H9 (cell line): ENCODE data around the gene ROPN1. TPM values are rescaled to one million over a fixed set of nuclear protein-coding genes. Genes with fewer than 3 reads are reported as not detected.

Experiments
- DNase-seq: peaks from one replicate; pipeline ENCODE4 v3.0.0-alpha.2; 2017
- H2AFZ ChIP-seq: one replicate; pipeline ENCODE4 v1.6.1; 2013; ENCODE audit warnings: mild to moderate bottlenecking, low read length, control low read depth, moderate library complexity
- H2AK5ac ChIP-seq: 2 replicates; pipeline ENCODE4 v1.6.1; 2013; ENCODE audit warnings: low read length, control low read depth, mixed read lengths; ENCODE audit not compliant: insufficient read length
- H2BK120ac ChIP-seq: one replicate; pipeline ENCODE4 v1.6.1; 2013; ENCODE audit warnings: low read depth, mild to moderate bottlenecking, low read length, control low read depth, inconsistent platforms; ENCODE audit not compliant: poor library complexity, severe bottlenecking
- H2BK12ac ChIP-seq: 2 replicates; pipeline ENCODE4 v1.6.1; 2013; ENCODE audit warnings: low read length, control low read depth, mixed read lengths, low read depth; ENCODE audit not compliant: insufficient read length
- H2BK15ac ChIP-seq: 2 replicates; pipeline ENCODE4 v1.6.1; 2013; ENCODE audit warnings: low read depth, low read length, control low read depth
- H2BK20ac ChIP-seq: one replicate; pipeline ENCODE4 v1.6.1; 2013; ENCODE audit warnings: low read depth, mild to moderate bottlenecking, low read length, control low read depth, inconsistent platforms; ENCODE audit not compliant: poor library complexity, severe bottlenecking
- H2BK5ac ChIP-seq: 2 replicates; pipeline ENCODE4 v1.6.1; 2013; ENCODE audit warnings: low read length, control low read depth, mixed read lengths; ENCODE audit not compliant: insufficient read length
- H3K14ac ChIP-seq: 2 replicates; pipeline ENCODE4 v1.6.1; 2013; ENCODE audit warnings: low read length, control low read depth; ENCODE audit not compliant: insufficient read depth
- H3K18ac ChIP-seq: 2 replicates; pipeline ENCODE4 v1.6.1; 2013; ENCODE audit warnings: low read depth, mild to moderate bottlenecking, mixed read lengths, low read length, control low read depth; ENCODE audit not compliant: insufficient read length
- H3K23ac ChIP-seq: 2 replicates; pipeline ENCODE4 v1.6.1; 2013; ENCODE audit warnings: low read length, control low read depth, mixed read lengths, low read depth; ENCODE audit not compliant: insufficient read length
- H3K23me2 ChIP-seq: 2 replicates; pipeline ENCODE4 v1.6.1; 2013; ENCODE audit warnings: low read depth, mild to moderate bottlenecking, mixed read lengths, low read length, control low read depth; ENCODE audit not compliant: insufficient read length, poor library complexity, severe bottlenecking
- H3K27ac ChIP-seq: 2 replicates; pipeline ENCODE4 v1.5.1; 2013; ENCODE audit warnings: low read length, control low read depth, mixed read lengths, low read depth; ENCODE audit not compliant: insufficient read length
- H3K27me3 ChIP-seq: 2 replicates; pipeline ENCODE4 v1.6.1; 2013; ENCODE audit warnings: low read length, control low read depth, inconsistent platforms; ENCODE audit not compliant: insufficient read depth
- H3K4ac ChIP-seq: 2 replicates; pipeline ENCODE4 v1.6.1; 2013; ENCODE audit warnings: low read depth, mild to moderate bottlenecking, control low read depth, inconsistent platforms, low read length, moderate library complexity
- H3K4me1 ChIP-seq: 2 replicates; pipeline ENCODE4 v1.6.1; 2013; ENCODE audit warnings: low read length, control low read depth, inconsistent platforms; ENCODE audit not compliant: insufficient read depth
- H3K4me2 ChIP-seq: 2 replicates; pipeline ENCODE4 v1.6.1; 2013; ENCODE audit warnings: low read length, control low read depth, mixed read lengths; ENCODE audit not compliant: insufficient read length, insufficient read depth
- H3K56ac ChIP-seq: 2 replicates; pipeline ENCODE4 v1.6.1; 2013; ENCODE audit warnings: low read depth, mild to moderate bottlenecking, mixed read lengths, low read length, control low read depth; ENCODE audit not compliant: insufficient read length
- H3K79me1 ChIP-seq: 2 replicates; pipeline ENCODE4 v1.6.1; 2013; ENCODE audit warnings: low read depth, mild to moderate bottlenecking, moderate library complexity, low read length, control low read depth, inconsistent platforms; ENCODE audit not compliant: insufficient read depth, poor library complexity, severe bottlenecking
- H3K79me2 ChIP-seq: 2 replicates; pipeline ENCODE4 v1.6.1; 2013; ENCODE audit warnings: low read length, control low read depth, inconsistent platforms; ENCODE audit not compliant: insufficient read depth
- H3K9ac ChIP-seq: 2 replicates; pipeline ENCODE4 v1.6.1; 2013; ENCODE audit warnings: low read length, control low read depth, mixed read lengths; ENCODE audit not compliant: insufficient read length; ENCODE audit errors: extremely low read depth
- H3K9me3 ChIP-seq: one replicate; pipeline ENCODE4 v1.6.1; 2013; ENCODE audit warnings: low read depth, low read length, inconsistent platforms; ENCODE audit not compliant: control insufficient read depth
- H3T11ph ChIP-seq: one replicate; pipeline ENCODE4 v1.6.1; 2013; ENCODE audit warnings: mild to moderate bottlenecking, low read length, control low read depth, inconsistent platforms
- H4K20me1 ChIP-seq: one replicate; pipeline ENCODE4 v1.6.1; 2013; ENCODE audit not compliant: control insufficient read depth, insufficient read length, insufficient read depth
- H4K5ac ChIP-seq: 2 replicates; pipeline ENCODE4 v1.6.1; 2013; ENCODE audit warnings: low read depth, mild to moderate bottlenecking, mixed read lengths, low read length, control low read depth; ENCODE audit not compliant: insufficient read length
- H4K8ac ChIP-seq: replicated peaks from 2 replicates; pipeline ENCODE4 v1.6.1; 2013; ENCODE audit warnings: low read length, control low read depth, mixed read lengths, low read depth; ENCODE audit not compliant: insufficient read length
- H4K91ac ChIP-seq: 2 replicates; pipeline ENCODE4 v1.6.1; 2013; ENCODE audit warnings: low read depth, mild to moderate bottlenecking, moderate library complexity, mixed read lengths, low read length, control low read depth; ENCODE audit not compliant: insufficient read length
- H3K27ac Mint-ChIP-seq, 3 experiments: 2 replicates in 2 of 3; 3 replicates in 1 of 3; pipeline ENCODE4 v1.8.0; 2020 to 2021; ENCODE audit warnings: mixed read lengths in 3 of 3, mild to moderate bottlenecking in 1 of 3, moderate library complexity in 1 of 3
- H3K27me3 Mint-ChIP-seq: 2 replicates; pipeline ENCODE4 v1.8.0; 2021; ENCODE audit warnings: low read depth, mild to moderate bottlenecking, moderate library complexity, mixed read lengths
- H3K36me3 Mint-ChIP-seq, 3 experiments: 2 replicates in 2 of 3; 3 replicates in 1 of 3; pipeline ENCODE4 v1.8.0; 2020 to 2021; ENCODE audit warnings: low read depth in 3 of 3, mixed read lengths in 3 of 3; ENCODE audit not compliant: insufficient read depth in 1 of 3
- H3K4me1 Mint-ChIP-seq, 2 experiments: 2 replicates each; pipeline ENCODE4 v1.8.0; 2020; ENCODE audit warnings: mixed read lengths in 2 of 2
- H3K4me3 Mint-ChIP-seq, 2 experiments: 2 replicates in 1 of 2; 3 replicates in 1 of 2; pipeline ENCODE4 v1.8.0; 2020 to 2021; ENCODE audit warnings: mild to moderate bottlenecking in 2 of 2, mixed read lengths in 2 of 2, moderate library complexity in 1 of 2
- H3K9me3 Mint-ChIP-seq, 2 experiments: 2 replicates in 1 of 2; 3 replicates in 1 of 2; pipeline ENCODE4 v1.8.0; 2020; ENCODE audit warnings: mild to moderate bottlenecking in 2 of 2, mixed read lengths in 2 of 2, moderate library complexity in 1 of 2
- WGBS: extraction: QIAGEN DNeasy Blood & Tissue Kit; methylation state at CpG from one replicate; pipeline ENCODE4 v1.1.7; 2013; ENCODE audit warnings: missing lambda C conversion rate, low lambda C conversion rate, mixed read lengths; ENCODE audit not compliant: insufficient read length; ENCODE audit errors: extremely low coverage; 5-methylcytosine and 5-hydroxymethylcytosine counted together
- total RNA-seq: library from RNA; stranded (reverse); gene quantifications from 2 replicates; pipeline ENCODE4 v1.2.1, GENCODE V29; 2021
- TF ChIP-seq, protein P1 (sequence below): fragments of 200-600 bp; sonication (generic); conservative IDR thresholded peaks from 3 replicates; pipeline ENCODE4 v1.8.0; 2021; ENCODE audit warnings: antibody characterized with exemption, mild to moderate bottlenecking

The ROPN1 gene
- total RNA-seq, 1 experiment from 2014 or later, result not detected

DNA sequence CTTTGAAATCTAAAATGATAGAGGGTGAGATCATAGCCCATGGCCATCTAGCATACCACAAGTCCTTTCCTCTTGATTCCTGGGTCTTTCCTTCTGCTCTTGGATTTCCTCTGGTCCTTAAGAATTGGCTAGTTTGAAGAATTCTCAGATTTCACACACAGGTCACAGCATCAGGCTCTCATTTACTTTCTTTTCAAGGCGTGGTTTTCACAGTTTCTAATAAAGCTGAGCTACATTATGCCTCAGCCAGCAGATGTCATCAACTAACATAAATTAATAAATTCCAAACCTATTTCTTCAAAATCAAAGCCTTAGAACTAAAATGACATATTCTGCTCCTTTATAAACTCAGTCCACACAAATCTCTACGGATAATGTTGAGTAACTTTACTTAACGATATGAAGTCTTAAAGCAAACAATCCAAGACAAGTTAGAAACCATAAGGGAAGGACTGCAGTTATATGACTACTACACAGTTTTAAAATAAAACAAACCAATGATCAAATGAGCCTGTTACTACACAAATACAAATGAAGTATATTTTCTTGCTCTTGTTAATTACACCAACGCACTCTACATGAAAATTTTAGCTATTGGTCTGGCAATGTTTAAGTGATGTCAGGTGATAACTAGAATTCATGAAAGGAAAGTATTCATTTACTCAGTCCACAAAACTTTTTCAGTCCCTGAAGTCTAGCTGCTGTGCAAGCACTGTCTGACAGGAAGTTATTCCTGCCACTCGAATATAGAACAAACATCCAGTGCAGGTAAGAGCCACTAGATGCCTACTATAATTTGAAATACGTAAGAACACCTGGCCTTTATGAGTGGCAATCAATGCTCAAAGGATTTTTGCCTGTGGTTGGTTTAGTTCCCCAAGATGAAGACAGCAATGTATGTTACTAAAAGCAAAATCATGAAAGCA, 40.1 kb downstream of the ROPN1 start:
- Histone ChIP-seq H4K20me1 (no peaks in the 10 kb centered on the region), H3K27me3 (no peaks in the 10 kb centered on the region), H3K23me2 (no peaks in the 10 kb centered on the region), H4K8ac (no peak overlapping the region), H3K79me1 (no peaks in the 10 kb centered on the region), H3K9me3 (no peaks in the 10 kb centered on the region), H4K91ac (no peak overlapping the region), H2AFZ (no peak overlapping the region), H3K4ac (no peak overlapping the region), H3K9ac (no peak overlapping the region), H2AK5ac (no peak overlapping the region), H4K5ac (no peak overlapping the region), H2BK20ac (no peak overlapping the region), H3K18ac (no peak overlapping the region), H2BK12ac (no peak overlapping the region), H3K27ac (no peak overlapping the region), H3K23ac (no peak overlapping the region), H3K79me2 (no peaks in the 10 kb centered on the region), H3K4me2 (no peak overlapping the region), H2BK5ac (no peak overlapping the region), H3K56ac (no peak overlapping the region), H3T11ph (no peak overlapping the region), H2BK120ac (no peak overlapping the region), H3K14ac (no peak overlapping the region), H2BK15ac (no peak overlapping the region), H3K4me1 (no peaks in the 10 kb centered on the region)
- DNase-seq, result no peak
- no peaks in the 10 kb centered on the region for H3K9me3 Mint-ChIP-seq
- H3K27ac Mint-ChIP-seq, result no peak overlapping the region; a peak in 1 of 7 replicates
- H3K36me3 Mint-ChIP-seq, result peaks cover 8 to 64% (median 58%) of the 10 kb centered on the region in 3 experiments; a peak in 5 of 7 replicates
- TF ChIP-seq, protein P1, sequence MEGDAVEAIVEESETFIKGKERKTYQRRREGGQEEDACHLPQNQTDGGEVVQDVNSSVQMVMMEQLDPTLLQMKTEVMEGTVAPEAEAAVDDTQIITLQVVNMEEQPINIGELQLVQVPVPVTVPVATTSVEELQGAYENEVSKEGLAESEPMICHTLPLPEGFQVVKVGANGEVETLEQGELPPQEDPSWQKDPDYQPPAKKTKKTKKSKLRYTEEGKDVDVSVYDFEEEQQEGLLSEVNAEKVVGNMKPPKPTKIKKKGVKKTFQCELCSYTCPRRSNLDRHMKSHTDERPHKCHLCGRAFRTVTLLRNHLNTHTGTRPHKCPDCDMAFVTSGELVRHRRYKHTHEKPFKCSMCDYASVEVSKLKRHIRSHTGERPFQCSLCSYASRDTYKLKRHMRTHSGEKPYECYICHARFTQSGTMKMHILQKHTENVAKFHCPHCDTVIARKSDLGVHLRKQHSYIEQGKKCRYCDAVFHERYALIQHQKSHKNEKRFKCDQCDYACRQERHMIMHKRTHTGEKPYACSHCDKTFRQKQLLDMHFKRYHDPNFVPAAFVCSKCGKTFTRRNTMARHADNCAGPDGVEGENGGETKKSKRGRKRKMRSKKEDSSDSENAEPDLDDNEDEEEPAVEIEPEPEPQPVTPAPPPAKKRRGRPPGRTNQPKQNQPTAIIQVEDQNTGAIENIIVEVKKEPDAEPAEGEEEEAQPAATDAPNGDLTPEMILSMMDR, result no peak
- no peak overlapping the region for H3K4me3 Mint-ChIP-seq
- WGBS, result no CpG with 5 or more reads among the region's 6 CpGs
- H3K4me1 Mint-ChIP-seq, result no peaks in the 10 kb centered on the region
- no peaks in the 10 kb centered on the region for H3K27me3 Mint-ChIP-seq
